Mesendoderm (in vitro differentiated cells): Measurements from ENCODE around the gene SUZ12.
A peak's percentile ranks its signal among the peaks of the same experiment; 100 is the strongest.
"Not testable (repeated sequence)": the region's sequence is repeated elsewhere in the genome, so short reads cannot be mapped to it uniquely, and the experiment has no call there.

Source experiments
- DNase-seq: peaks from one replicate; pipeline ENCODE4 v3.0.0; 2013
- H2AK5ac ChIP-seq: 2 replicates; pipeline ENCODE4 v1.6.1; 2013; ENCODE audit warnings: low read length, inconsistent platforms
- H2BK120ac ChIP-seq: 2 replicates; pipeline ENCODE4 v1.6.1; 2013; ENCODE audit warnings: low read depth, mild to moderate bottlenecking, low read length, moderate library complexity, mixed read lengths
- H2BK15ac ChIP-seq: replicated peaks from 2 replicates; pipeline ENCODE4 v1.6.1; 2013; ENCODE audit warnings: low read depth, mild to moderate bottlenecking, moderate library complexity
- H2BK5ac ChIP-seq: 2 replicates; pipeline ENCODE4 v1.6.1; 2013; ENCODE audit warnings: low read length, inconsistent platforms
- H3K18ac ChIP-seq: 2 replicates; pipeline ENCODE4 v1.6.1; 2013; ENCODE audit warnings: mild to moderate bottlenecking, low read length, mixed read lengths
- H3K23ac ChIP-seq: one replicate; pipeline ENCODE4 v1.6.1; 2013; ENCODE audit warnings: low read length
- H3K27ac ChIP-seq: 2 replicates; pipeline ENCODE4 v1.5.1; 2013; ENCODE audit warnings: low read depth, mild to moderate bottlenecking, inconsistent platforms, low read length, moderate library complexity
- H3K27me3 ChIP-seq: 2 replicates; pipeline ENCODE4 v1.6.1; 2013; ENCODE audit warnings: low read length, control low read depth, mild to moderate bottlenecking, inconsistent platforms; ENCODE audit not compliant: insufficient read depth, poor library complexity
- H3K36me3 ChIP-seq: 2 replicates; pipeline ENCODE4 v1.6.1; 2013; ENCODE audit warnings: low read length, inconsistent platforms; ENCODE audit not compliant: control insufficient read depth, insufficient read depth
- H3K4ac ChIP-seq: one replicate; pipeline ENCODE4 v1.6.1; 2013; ENCODE audit warnings: low read depth, mild to moderate bottlenecking, low read length, moderate library complexity
- H3K4me1 ChIP-seq: 2 replicates; pipeline ENCODE4 v1.6.1; 2013; ENCODE audit warnings: low read depth, low read length, inconsistent platforms; ENCODE audit not compliant: control insufficient read depth
- H3K4me2 ChIP-seq: 2 replicates; pipeline ENCODE4 v1.6.1; 2013; ENCODE audit warnings: low read length
- H3K4me3 ChIP-seq: 2 replicates; pipeline ENCODE4 v1.5.1; 2013; ENCODE audit warnings: mild to moderate bottlenecking, low read length
- H3K56ac ChIP-seq: one replicate; pipeline ENCODE4 v1.6.1; 2013; ENCODE audit warnings: low read length
- H3K79me1 ChIP-seq: 2 replicates; pipeline ENCODE4 v1.6.1; 2013; ENCODE audit warnings: low read length, inconsistent platforms
- H3K79me2 ChIP-seq: 2 replicates; pipeline ENCODE4 v1.6.1; 2013; ENCODE audit warnings: mild to moderate bottlenecking, low read length; ENCODE audit not compliant: control insufficient read depth, insufficient read depth
- H3K9ac ChIP-seq: 2 replicates; pipeline ENCODE4 v1.6.1; 2013; ENCODE audit warnings: low read length, inconsistent platforms
- H4K5ac ChIP-seq: one replicate; pipeline ENCODE4 v1.6.1; 2013; ENCODE audit warnings: low read length
- H4K8ac ChIP-seq: one replicate; pipeline ENCODE4 v1.6.1; 2013; ENCODE audit warnings: low read depth, mild to moderate bottlenecking, control low read depth, low read length, moderate library complexity
- whole genome bisulfite sequencing: extraction: QIAGEN DNeasy Blood & Tissue Kit; methylation state at CpG from one replicate; pipeline ENCODE4 v1.1.7; 2013; ENCODE audit warnings: low lambda C conversion rate, missing lambda C conversion rate; ENCODE audit not compliant: insufficient coverage; ENCODE audit errors: extremely low coverage; 5-methylcytosine and 5-hydroxymethylcytosine counted together

The SUZ12 gene

GRCh38 chr17:31907342-31907962 lies 29.4 kb upstream of the SUZ12 start:
- Histone ChIP-seq H3K4ac (no peak overlapping the region), H3K18ac (no peak overlapping the region), H3K79me1 (no peaks in the 10 kb centered on the region), H2AK5ac (no peak overlapping the region), H3K36me3 (no peaks in the 10 kb centered on the region), H3K4me2 (no peak overlapping the region), H3K4me1 (no peaks in the 10 kb centered on the region), H3K23ac (no peak overlapping the region), H4K5ac (no peak overlapping the region), H3K9ac (no peak overlapping the region), H2BK15ac (no peak overlapping the region), H3K4me3 (no peak overlapping the region), H3K27me3 (no peaks in the 10 kb centered on the region), H3K56ac (no peak overlapping the region), H2BK5ac (no peak overlapping the region), H4K8ac (no peak overlapping the region), H2BK120ac (no peak overlapping the region), H3K79me2 (no peaks in the 10 kb centered on the region), H3K27ac (no peak overlapping the region)
- peak; percentile 6 for DNase-seq
- WGBS, result no CpG with 5 or more reads among the region's 7 CpGs

GRCh38 chr17:31908386-31908785 lies 28.4 kb upstream of the SUZ12 start:
- no peak overlapping the region for H2AK5ac ChIP-seq
- DNase-seq, result no peak
- H3K36me3 ChIP-seq, result no peaks in the 10 kb centered on the region
- no peak overlapping the region for H2BK5ac ChIP-seq
- H3K4me2 ChIP-seq, result no peak overlapping the region
- no peak overlapping the region for H2BK15ac ChIP-seq
- no peaks in the 10 kb centered on the region for H3K79me2 ChIP-seq
- no peak overlapping the region for H3K18ac ChIP-seq
- no peak overlapping the region for H3K9ac ChIP-seq
- H3K27ac ChIP-seq, result no peak overlapping the region
- no peak overlapping the region for H3K4ac ChIP-seq
- H3K27me3 ChIP-seq, result no peaks in the 10 kb centered on the region
- H3K4me3 ChIP-seq, result no peak overlapping the region
- no peak overlapping the region for H4K8ac ChIP-seq
- no peak overlapping the region for H3K56ac ChIP-seq
- no peak overlapping the region for H3K23ac ChIP-seq
- no peaks in the 10 kb centered on the region for H3K79me1 ChIP-seq
- no peak overlapping the region for H2BK120ac ChIP-seq
- no peak overlapping the region for H4K5ac ChIP-seq
- H3K4me1 ChIP-seq, result no peaks in the 10 kb centered on the region

DNA sequence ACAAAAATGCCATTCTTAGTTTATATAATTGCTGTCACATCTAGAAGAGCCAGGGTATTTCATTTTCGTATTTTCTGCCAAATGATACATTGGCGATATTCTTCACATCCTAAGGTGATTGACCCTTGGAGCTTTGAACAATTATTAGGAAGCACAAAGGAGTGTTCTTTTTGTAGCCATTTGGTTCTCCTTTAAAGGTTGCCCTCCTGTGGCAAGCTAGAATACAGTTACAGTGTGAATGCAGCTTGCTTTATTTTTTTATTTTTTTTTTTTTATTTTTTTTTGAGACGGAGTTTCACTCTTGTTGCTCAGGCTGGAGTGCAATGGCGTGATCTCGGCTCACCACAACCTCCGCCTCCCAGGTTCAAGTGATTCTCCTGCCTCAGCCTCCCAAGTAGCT lies 24.1 kb upstream of the SUZ12 start:
- H4K8ac ChIP-seq, DNase-seq, H3K4me3 ChIP-seq, H4K5ac ChIP-seq, H2BK5ac ChIP-seq, H3K4ac ChIP-seq, H2BK120ac ChIP-seq, H2AK5ac ChIP-seq, H3K27me3 ChIP-seq, H3K23ac ChIP-seq, H3K4me2 ChIP-seq, H2BK15ac ChIP-seq, H3K27ac ChIP-seq, H3K18ac ChIP-seq, H3K79me1 ChIP-seq, H3K36me3 ChIP-seq, H3K4me1 ChIP-seq, H3K9ac ChIP-seq, H3K56ac ChIP-seq, H3K79me2 ChIP-seq: not testable (repeated sequence)
- WGBS, result no CpG with 5 or more reads among the region's 6 CpGs

DNA sequence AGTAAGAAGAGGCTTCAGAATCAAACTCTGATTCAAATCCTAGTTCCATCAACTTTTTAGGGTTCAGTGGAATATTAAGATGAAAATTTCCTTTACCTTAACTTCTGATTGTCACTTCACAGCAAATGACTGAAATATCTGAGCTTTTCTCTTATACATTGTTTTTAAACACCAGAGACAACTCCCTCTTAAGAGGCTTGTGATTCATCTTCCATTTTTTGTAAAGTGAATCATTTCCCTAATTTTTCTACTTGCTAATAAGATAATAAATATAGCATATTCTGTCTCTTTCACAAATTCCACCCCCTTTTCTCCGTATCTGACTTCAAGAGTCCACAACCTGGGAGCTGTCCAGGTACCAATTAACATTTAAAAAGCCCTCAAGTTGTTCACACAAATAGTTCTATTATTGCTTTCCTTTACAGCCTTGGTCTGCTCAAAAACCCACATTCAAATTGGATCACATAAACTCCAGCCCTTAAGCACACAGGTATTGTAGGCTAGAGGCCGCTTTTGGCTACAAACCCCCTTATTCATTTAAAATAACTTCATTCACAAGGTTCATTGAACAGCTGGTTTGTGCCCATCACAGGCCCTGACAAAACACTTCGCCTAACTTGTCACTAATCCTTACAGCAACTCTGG lies 21.2 kb upstream of the SUZ12 start:
- no peak overlapping the region for H4K8ac ChIP-seq
- H3K4ac ChIP-seq, result no peak overlapping the region
- H3K18ac ChIP-seq, result no peak overlapping the region
- H2BK120ac ChIP-seq, result no peak overlapping the region
- no peaks in the 10 kb centered on the region for H3K36me3 ChIP-seq
- H3K4me1 ChIP-seq, result no peaks in the 10 kb centered on the region
- no peak overlapping the region for H3K4me2 ChIP-seq
- no peak overlapping the region for H2AK5ac ChIP-seq
- H3K9ac ChIP-seq, result no peak overlapping the region
- H2BK5ac ChIP-seq, result no peak overlapping the region
- no peak overlapping the region for H3K4me3 ChIP-seq
- no peak for DNase-seq
- no peak overlapping the region for H4K5ac ChIP-seq
- no CpG with 5 or more reads among the region's 3 CpGs for WGBS
- H3K56ac ChIP-seq, result no peak overlapping the region
- no peak overlapping the region for H3K27ac ChIP-seq
- no peak overlapping the region for H3K23ac ChIP-seq
- H3K27me3 ChIP-seq, result no peaks in the 10 kb centered on the region
- no peaks in the 10 kb centered on the region for H3K79me1 ChIP-seq
- H2BK15ac ChIP-seq, result no peak overlapping the region
- no peaks in the 10 kb centered on the region for H3K79me2 ChIP-seq

DNA sequence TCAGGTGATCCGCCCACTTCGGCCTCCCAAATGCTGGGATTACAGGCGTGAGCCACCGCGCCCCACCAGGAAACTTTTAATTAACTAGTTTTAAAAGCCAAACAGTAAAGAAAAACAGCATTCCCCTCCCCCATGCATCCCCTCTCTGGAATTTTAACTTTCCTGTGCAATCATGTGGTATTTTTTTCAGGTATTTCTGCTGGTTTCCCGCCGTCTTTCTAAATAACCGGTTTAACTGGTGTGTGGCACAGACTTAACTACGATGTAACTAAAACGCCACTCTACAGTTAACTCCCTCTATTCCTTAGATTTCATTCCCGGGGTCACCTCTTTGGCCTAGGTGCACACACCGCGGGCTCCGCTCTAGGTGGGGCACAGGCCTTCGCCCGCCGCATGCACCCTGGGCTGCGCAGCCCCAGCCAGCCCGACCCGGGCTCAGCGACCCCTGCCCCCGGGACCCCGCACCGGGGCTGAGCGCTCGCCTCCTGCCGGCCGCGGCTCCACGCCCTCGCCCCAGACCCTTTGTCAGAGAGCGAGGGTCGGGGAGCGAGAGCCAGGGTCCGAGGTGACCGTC lies 20.2 kb upstream of the SUZ12 start:
- Histone ChIP-seq H3K27ac (no peak overlapping the region), H3K4ac (no peak overlapping the region), H3K36me3 (no peaks in the 10 kb centered on the region), H3K4me2 (no peak overlapping the region), H4K8ac (no peak overlapping the region), H4K5ac (no peak overlapping the region), H3K56ac (no peak overlapping the region), H2BK5ac (no peak overlapping the region), H3K4me3 (no peak overlapping the region), H2BK120ac (no peak overlapping the region), H3K18ac (no peak overlapping the region), H3K23ac (no peak overlapping the region), H3K9ac (no peak overlapping the region), H3K27me3 (no peaks in the 10 kb centered on the region), H3K79me2 (no peaks in the 10 kb centered on the region), H2AK5ac (no peak overlapping the region), H3K4me1 (no peaks in the 10 kb centered on the region), H2BK15ac (no peak overlapping the region), H3K79me1 (no peaks in the 10 kb centered on the region)
- no CpG with 5 or more reads among the region's 36 CpGs for WGBS
- no peak for DNase-seq
